HG02610 (cell line): ENCODE data around the gene ZMYM5.
"Not testable (repeated sequence)": the region's sequence is repeated elsewhere in the genome, so short reads cannot be mapped to it uniquely, and the experiment has no call there.

Experiments used
- ATAC-seq: cut with Tn5 transposase; IDR thresholded peaks from one replicate; pipeline ENCODE4 v1.9.1; 2021; ENCODE audit warnings: mild to moderate bottlenecking, moderate library complexity; ENCODE audit not compliant: unreplicated experiment

Gene ZMYM5

DNA sequence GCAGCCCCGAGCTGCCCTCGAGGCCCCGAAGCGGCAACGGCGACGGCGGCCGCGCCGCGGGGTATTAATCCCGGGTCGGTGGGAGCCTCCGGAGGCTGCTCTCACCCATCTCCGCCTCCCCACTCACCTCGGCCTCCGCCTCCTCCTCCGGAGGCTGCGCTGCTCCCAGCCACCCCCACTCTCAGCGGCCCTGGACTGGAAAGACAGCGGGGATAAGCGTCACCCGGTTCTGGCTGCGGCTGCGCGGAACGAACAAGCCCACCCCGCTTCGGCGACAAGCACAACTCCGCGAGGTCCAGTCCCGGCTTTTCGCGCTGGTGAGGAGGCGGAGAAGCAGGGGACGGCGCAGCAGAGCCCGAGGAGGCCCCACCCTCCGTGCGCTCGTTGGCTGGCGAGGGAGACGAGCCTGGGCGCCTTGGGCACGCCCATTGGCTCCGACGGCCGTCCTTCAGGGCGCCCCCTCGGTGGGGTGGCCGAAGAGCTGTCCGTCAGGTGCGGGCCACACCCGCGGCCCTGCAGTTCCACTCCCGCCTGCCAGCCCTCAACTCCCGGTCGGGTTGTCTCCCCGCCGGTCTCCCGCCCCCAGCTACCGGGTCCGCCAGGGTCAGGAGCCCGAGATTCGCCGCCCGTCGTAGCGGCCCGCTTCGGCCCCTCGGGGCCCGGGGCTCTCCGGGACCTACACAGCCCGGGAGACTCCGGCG is at the start of gene ZMYM5:
Gene ZMYM5 (minus strand): TSS at position 327 of the 701 bp plus-strand sequence. CDS start 11,469 bp downstream, outside the sequence.
- ATAC-seq = peak; percentile 90

DNA sequence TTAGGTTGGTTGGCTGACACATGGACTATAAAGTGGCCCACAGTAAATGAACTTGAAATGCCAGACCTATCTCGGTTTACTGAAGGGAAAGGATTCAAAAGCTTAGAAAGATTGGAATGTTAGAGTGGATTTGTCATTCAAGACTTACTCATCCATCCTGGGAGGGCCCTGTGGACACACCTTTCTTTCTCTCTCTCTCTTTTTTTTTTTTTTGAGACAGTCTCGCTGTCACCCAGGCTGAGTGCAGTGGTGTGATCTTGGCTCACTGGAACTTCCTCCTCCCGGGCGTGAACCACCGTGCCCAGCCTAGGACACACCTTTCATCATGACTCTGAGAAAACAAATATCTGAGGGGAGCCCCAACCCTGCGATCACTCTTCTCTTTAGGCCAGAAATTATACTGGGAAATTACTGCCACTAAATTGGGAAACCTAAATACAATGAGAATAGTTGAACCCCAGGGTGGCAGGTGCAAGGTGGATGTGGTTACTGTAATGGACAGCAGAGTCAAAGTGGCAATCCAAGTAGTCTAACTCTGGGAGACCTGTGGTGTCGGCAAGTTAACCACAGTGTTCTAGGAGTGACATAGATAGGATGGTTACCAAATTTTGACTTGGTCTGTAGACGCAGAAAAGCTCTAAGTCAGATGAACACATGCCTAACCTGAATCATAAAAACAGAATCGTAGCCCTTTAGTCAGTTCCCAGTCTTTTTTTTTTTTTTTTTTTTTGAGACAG is 47.1 kb upstream of the ZMYM5 start:
- no peak for ATAC-seq

DNA sequence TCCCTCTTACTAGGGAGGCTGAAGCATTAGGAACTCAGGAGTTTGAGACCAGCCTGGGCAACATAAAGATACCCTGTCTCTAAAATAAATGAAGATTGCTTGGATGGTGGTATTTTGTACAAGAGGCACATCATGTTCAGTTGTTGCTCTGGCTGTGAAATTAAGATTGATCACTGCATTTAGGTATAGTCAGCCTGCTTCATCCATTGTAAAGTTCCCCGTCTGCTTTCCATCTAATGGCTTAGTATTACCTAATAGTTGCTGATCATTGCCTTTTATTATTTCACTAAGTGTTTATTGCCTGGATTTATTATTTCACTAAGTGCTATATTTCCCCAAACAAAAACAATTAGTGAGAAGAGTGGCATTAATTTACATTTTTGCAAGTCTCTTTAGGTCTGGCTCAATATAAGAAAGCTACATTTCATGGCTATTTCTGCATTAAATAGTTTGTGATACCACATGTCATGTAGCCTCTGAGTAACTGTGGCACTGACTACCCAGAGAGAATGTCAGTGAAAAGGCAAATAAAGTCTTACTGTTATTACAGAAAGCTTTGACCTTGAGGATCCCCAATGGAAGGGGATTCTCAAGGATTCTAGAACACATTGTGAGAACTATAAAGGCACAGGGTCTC is 45.0 kb upstream of the ZMYM5 start:
- ATAC-seq = no peak

DNA sequence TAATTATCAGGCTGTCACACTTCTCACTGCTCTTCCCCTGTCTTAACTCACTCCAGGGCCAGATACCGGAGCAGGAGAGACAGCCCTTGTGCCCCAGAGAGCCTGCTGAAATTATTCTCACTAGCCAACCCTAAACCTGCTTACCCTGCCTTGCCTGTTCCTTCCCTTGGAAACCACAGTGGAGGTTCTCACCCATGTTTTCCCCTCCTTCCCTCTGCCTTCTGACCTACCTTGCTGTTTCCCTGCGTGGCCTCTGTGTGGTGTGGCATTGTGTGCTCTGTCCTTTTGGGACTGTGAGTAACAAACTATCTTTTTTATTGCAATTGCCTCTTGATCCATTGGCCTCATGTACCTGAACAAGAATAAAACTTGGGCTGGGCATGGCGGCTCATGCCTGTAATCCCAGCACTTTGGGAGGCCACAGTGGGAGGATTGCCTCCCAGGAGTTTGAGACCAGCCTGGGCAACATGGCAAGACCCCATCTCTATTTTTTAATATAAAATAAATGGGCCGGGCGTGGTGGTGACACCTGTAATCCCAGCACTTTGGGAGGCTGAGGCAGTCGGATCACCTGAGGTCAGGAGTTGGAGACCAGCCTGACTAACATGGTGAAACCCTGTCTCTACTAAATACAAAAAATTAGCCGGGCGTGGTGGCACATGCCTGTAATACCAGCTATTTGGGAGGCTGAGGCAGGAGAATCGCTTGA is 42.2 kb upstream of the ZMYM5 start:
- not testable (repeated sequence) for ATAC-seq

DNA sequence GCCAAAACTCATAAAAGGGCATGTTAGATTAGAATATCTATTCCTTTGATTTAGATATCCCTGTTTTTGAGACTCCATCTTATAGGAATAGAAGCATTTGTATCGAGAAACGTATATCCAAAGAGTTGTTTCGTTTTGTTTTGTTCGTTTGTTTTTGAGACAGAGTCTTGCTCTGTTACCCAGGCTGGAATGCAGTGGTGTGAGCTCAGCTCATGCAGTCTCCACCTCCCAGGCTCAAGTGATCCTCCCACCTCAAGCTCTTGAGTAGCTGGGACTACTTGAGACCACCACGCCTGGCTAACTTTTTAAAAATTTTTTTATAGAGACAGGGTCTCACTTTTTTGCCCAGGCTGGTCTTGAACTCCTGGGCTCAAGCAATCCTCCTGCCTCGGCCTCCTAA is 26.6 kb upstream of the ZMYM5 start:
- no peak for ATAC-seq

- ATAC-seq = no peak
These were observed 25.4 kb upstream of the ZMYM5 start for GRCh38 chr13:19888799-19889198.

DNA sequence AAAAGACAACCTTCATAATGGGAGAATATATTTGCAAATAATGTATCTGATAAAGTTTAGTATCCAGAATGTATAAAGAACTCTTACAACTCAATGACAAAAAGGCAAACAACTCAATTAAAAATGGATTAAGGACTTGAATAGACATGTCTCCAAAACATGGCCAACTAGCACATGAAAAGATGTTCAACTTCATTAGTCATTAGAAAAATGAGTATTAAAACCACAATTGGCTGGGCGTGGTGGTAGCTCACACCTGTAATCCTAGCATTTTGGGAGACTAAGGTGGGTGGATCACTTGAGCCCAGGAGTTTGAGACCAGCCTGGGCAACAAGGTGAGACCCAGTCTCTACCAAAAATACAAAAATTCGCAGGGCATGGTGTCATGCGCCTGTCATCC is 18.8 kb upstream of the ZMYM5 start:
- ATAC-seq = no peak

GRCh38 chr13:19881641-19882040 is 18.2 kb upstream of the ZMYM5 start:
- no peak for ATAC-seq

GRCh38 chr13:19864746-19865309 is 1.4 kb upstream of the ZMYM5 start:
- peak; percentile 4 for ATAC-seq

DNA sequence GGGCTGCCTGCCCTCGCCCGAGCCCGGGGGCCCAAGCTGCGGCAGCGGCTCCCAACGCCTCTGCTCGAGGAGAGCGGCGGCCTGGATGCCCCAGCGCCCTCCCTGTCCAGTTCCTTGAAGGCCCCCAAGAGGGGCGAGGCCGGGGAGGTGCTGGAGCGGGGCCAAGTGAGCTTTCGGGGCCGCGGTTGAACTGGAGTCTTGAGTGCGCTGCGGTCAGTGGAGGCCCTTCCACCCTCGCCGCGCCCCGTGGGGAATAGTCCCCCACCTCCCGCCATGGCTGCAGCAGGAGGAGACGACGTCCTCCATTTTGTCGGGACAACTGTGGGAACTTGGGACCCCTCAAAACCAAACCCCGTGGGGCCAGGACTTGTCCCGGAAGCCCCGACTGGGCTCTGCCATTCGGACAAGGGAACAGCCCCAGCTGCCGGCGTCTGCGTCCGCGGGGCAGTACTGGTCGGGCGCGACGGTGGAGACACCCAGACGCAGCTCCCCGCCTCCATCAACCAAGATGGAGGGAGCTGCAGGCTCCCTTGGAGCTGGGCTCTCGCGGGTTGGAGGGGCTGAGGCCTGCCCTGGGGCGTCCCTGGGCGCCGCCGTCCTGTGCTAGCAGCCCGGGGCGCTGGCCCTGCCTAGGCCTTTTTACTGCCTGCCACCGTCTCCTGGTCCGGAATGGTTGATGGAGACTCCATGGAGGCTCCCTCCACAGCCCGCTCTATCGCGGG is 736 bp upstream of the ZMYM5 start:
- ATAC-seq = peak; percentile 33

DNA sequence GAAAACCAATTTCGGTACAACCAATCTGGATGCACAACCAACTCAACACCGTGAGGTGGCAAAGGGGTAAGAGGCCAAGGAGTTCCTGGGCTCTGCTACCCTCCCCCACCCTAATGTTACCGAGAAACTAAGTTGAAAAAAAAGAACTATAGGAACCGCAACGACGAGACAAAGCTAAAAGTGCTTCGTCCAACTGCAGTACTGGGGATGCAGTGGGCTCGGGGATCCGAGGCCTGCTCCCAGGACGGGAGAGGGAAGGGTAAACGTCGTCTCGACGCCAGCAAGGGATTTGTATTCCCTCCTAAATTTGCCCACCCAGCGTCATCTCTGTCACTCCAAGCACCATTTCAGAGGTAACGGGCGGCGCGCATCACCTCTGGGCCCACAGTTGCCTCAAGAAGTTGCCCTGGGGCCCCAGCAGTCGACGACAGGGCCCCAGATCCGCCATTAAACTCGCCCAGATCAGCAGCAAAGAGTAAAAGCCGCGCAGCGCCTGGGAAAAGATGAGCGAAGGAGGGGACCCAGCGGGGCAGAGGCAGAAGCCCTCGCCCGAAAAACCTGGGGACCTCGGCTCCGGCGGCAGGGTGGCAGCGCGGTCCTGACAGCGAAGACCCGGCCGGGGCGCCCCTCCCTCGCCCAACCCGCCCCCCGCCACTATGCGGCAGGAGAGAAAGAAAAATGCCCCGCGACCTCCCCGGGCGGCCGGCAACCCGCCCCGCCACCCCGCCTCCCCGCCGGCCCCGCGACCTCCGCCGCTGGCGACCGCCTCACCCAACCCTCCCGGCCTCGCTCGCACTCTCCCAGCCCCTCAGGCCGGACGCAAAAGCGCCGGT is 752 bp downstream of the ZMYM5 start:
- ATAC-seq = no peak

- no peak for ATAC-seq
These were observed 1.7 kb downstream of the ZMYM5 start for GRCh38 chr13:19861762-19862161.

- no peak for ATAC-seq
These were observed 2.4 kb downstream of the ZMYM5 start for GRCh38 chr13:19860884-19861655.

DNA sequence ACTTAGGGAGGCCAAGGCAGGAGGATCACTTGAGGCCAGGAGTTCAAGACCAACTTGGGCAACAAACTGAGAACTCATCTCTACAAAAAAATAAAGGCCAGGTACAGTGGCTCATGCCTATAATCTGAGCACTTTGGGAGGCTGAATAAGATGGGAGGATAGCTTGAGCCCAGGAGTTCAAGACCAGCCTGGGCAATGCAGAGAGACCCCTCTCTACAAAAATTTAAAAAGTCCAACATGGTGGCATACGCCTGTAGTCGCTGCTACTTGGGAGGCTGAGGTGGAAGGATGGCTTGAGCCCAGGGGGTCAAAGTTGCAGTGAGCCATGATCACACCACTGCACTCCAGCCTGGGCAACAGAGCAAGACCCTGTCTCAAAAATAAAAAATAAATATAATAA is 5.8 kb downstream of the ZMYM5 start:
- not testable (repeated sequence) for ATAC-seq

- no peak for ATAC-seq
These were observed 10.7 kb downstream of the ZMYM5 start for GRCh38 chr13:19852766-19853165.

DNA sequence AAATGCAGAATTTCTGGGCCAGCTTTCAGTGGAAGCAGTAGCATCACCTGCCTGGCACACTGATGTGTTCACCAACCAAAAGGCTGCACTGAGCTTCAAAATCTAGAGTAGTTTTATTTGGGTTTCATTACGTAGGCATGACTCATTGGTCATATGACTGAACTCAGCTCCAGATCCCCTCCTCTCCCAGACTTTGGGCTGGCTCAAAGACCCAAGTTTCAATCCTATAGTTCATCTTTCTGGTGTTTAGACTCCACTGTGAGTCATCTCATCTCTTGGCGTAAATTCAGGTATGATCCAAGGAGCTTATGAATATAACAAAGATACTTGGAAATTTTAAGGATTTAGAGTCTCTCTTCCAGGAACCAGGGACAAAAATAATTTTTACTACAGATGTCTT is 17.7 kb downstream of the ZMYM5 start:
- no peak for ATAC-seq

GRCh38 chr13:19838865-19839275 is 24.6 kb downstream of the ZMYM5 start:
- ATAC-seq = no peak

- no peak for ATAC-seq
These were observed 27.0 kb downstream of the ZMYM5 start for GRCh38 chr13:19836472-19836871.

DNA sequence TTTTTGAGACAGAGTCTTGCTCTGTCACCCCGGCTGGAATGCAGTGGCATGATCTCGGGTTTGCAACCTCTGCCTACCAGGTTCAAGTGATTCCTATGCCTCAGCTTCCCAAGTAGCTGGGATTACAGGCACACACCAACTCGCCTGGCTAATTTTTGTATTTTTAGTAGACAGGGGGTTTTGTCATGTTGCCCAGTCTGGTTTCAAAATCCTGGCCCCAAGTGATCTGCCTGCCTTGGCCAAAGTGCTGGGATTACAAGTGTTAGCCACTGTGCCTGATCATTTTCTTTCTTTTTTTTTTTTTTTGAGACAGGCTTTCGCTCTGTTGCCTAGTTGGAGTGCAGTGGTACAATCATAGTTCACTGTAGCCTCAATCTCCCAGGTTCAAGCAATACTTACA is 28.7 kb downstream of the ZMYM5 start:
- no peak for ATAC-seq
